Dermis microvascular lymphatic vessel endothelial cell (primary cell): ENCODE data around the gene YIPF3. TPM values are rescaled to one million over a fixed set of nuclear protein-coding genes. Genes with fewer than 3 reads are reported as not detected.
"Not testable (repeated sequence)": the region's sequence is repeated elsewhere in the genome, so short reads cannot be mapped to it uniquely, and the experiment has no call there.

Experiments
- DNase-seq, 2 donors: peaks; one replicate each; pipeline versions ENCODE4 v3.0.0 to v3.0.0-alpha.2; 2010; ENCODE audit warnings: low read depth in 2 of 2
- total RNA-seq: library from RNA; depleted of rRNA; stranded (reverse); fragments of >200 nt; gene quantifications from 2 replicates; pipeline ENCODE4 v1.2.1, GENCODE V29; 2014

YIPF3 gene
- total RNA-seq, 1 donor from 2014 or later: 82.2 TPM

DNA sequence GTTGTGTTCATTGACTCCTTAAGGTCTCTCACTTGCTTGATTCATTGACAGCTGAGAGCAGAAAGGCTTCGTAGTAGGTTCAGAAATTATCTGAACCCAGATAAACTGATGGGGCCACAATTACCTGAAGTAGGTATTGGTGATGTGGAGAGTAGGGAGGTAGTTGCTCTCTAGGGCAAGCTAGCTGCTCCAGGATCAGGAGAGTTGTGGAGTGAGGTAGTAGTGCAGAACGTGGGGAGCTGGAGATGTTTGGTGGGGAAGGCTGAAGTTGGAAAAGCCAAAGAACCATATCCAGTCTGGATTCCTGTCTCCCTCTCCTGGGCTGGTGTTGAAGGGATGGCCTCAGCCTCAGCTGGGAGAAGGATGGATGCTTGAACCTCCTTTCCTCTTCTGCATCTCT lies 23.5 kb downstream of the YIPF3 start:
- DNase-seq: no peak

DNA sequence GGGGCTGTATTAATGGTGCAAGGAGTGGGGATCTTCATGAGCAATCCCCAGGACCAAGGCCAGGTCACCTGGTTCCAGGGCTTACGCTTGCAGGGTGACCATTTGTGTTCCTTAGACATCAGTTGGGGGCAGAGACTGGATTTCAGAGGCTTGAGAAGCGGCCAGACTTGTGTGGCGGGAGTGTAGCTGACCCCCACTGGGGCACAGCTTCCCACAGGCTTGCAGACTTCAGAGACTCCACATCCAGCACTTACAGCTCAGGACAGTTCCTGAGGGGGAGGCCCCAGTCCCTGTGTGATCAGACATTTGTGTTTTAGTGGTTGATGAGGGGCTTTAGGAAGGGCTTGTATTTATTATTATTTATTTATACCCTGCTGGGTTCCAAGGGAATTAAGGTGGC lies 24.1 kb downstream of the YIPF3 start:
- no peak for DNase-seq

DNA sequence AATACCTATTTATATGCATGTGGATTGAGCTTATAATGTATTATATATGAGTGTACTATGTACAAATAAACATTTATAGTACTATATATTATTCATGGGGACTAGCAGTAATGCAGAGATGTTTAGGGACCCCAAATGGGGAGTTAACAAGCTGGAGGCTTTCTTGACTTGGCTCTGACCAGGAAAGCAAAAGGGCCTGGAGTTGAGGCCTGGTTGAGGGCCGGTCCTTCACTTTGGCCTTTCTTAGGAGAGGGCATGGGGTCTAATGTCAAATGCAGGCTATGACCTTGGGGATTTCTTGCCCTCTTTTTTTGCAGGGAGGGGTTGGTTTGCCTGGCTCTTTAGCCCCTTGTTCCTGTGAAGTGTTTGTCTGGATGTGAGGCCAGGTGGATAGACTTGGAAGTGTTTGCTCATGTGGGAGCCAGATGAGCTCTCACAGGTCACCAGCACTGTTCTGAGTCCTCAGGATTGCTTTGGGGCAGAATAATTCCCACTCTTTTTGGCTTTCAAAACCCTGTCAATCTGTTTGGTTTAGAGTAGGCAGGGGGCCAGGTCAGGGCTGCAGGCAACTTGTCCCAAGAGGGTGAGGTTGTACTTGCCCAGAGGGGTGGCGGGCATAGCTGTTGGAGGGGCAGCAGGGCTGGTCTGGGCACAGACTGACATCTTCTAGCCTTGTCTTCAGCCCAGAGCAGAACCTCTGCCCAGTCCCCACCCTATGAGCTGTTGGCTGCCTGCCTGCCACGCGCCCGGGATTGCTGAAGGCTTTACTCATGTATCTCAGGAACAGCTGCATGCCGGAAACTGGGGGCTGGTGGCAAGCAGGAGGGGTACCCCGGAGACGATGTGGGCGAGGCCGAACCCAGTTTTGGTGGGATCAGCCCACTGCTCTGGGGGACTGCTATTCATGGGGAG lies 24.7 kb downstream of the YIPF3 start:
- DNase-seq: peak in 1 of 2 donors; percentile 43

DNA sequence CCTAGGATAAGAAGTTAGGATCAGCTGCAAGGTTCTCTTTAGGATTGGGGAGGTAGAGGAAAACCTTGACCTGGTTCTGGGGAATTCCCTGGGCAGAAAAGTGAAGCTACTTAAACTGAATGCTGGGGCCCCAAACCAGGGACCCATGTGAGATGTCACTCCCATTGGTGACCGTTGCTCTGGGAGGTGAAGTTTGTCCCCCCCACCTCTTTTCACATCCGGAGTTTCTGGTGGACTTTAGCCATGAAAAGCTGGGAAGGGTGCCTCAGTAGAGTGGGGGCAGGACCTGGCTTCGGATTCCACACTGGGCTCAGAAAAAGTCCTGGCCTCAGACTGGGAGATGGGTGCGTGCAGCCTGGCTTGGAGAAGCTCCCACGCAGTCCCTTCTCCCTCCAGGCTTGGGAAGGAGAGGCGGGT lies 26.2 kb downstream of the YIPF3 start:
- DNase-seq: no peak

DNA sequence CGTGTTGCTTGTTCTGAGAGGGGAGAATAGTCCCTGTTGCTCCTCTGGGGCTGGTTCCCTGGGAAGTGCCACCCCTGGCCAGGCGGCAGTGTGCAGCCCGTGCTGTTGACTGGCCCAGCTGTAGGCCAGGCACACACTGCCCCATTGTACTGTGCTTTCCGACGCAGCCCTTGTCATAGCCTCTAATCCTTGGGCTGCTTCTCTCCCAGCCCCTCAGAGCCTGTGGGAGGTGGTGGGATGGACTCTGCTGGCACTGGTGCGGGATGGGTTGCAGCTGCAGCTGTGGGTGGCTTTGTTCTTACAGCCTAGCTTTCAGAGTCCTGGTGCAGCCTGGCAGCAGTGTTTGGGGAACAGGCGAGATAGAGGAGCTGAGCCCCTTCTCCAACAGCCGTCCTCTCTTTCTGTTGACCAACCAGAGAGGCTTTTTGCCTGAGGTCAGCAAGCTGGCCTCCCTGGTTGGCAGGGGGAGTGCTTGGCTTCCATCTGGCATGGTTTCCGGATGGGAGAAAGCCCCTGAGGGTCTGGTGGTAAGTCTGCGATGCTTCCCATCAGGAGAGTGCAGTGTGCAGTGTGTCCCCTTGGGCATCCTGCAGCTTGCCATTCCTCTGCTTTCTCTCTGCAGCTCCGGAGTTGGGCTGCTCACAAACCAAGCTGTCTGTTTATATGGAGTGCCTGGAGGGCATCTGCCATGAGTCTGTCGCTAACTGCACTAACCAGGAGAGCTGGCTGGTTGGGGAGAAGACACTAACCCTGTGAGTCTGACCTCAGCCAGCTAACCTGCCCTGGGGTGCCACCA lies 27.3 kb downstream of the YIPF3 start:
- no peak for DNase-seq

DNA sequence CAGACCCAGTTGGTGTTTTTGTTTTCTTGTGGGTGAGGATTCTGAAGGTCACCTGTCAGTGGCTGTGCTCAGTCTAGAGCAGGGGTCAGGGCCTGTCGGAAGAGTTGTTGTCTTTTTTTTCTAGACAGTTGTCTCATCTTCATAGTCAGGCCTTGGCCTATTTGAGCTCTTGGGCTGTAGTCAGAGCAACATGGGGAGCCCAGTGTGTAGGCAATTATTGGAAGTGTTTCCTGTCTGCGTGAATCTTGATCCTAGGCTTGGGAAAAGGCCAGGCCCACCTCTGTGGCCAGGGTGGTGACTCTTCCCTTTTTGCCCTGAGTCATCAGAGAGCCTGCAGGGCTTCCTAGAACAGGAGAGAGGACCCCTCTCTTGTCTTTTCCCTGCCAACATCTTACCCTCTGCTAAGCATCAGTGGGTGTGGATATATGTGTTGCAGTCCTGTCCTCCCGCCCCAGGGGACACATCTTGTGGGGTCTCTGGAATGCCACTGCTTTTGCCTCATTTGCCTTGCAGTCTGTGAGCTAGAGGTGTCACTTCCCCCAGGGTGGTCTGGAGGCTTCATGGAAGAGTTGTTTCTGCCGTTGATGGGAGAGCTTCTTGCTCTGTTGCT lies 28.0 kb downstream of the YIPF3 start:
- no peak for DNase-seq

DNA sequence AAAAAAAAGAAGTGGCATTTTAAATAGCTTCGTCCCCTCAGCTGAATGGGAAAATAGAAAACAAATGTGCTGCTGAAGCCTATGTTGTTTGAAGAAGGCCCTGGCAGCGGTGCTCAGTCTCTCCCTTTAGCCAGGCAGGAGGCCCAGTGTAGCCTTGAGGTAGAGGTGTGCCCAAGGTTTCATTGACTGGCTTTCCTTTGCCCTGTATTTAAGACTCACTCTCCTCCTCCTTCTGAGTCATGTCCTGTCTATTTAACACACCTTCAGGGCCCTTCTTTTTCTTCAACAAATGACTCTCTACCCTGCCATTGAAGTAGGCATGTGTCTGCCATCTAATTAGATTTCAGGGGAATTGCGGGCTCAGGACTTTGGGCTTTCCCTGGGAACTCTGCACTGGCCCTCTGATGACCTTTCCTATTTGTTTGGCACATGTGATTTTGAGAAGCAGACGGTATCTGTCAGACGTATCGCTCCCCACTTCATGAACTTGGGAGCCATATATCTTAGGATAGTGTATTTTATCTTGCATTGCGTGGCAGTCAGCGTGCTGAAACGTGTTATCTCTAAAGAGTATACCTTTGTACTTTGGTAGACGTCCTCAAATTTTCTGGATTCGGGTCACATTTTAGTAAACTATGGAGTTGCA lies 35.0 kb downstream of the YIPF3 start:
- DNase-seq: no peak

DNA sequence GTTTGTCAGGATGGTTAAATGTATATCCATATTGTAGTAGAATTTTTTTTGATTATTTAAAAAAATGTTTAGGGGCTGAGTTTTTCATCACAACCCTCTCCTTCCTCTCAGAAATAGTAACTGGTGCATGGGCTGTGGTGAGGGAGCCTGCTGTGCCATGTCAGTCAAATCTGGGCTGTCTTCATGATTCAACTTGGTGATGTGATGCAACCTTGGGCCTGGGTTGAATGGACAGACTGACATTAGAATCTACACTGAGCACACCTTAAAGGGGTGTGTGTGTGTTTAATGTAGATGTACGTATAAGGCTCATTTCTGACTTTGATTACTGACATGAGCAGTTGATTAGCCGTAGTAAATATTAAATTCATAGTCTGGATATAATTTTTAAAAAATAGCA lies 35.7 kb downstream of the YIPF3 start:
- DNase-seq: no peak

DNA sequence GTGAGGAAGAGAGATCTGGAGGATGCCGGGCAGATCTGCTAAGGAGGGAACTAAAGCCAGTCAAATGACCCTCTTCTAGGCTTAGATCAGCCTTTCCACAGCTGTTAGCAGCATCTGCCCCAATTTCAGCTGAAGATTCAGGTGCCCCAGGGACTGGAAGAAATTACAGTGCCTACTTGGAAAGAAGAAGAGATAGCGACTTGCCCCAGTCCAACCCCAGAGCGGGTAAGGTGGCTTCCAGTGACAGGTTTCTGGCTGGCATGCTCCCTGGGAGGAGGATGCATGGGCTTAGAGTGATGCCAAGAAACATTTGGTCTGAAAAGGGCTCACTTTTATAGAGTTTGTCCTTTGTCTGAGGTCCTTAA lies 38.7 kb downstream of the YIPF3 start:
- DNase-seq: no peak

DNA sequence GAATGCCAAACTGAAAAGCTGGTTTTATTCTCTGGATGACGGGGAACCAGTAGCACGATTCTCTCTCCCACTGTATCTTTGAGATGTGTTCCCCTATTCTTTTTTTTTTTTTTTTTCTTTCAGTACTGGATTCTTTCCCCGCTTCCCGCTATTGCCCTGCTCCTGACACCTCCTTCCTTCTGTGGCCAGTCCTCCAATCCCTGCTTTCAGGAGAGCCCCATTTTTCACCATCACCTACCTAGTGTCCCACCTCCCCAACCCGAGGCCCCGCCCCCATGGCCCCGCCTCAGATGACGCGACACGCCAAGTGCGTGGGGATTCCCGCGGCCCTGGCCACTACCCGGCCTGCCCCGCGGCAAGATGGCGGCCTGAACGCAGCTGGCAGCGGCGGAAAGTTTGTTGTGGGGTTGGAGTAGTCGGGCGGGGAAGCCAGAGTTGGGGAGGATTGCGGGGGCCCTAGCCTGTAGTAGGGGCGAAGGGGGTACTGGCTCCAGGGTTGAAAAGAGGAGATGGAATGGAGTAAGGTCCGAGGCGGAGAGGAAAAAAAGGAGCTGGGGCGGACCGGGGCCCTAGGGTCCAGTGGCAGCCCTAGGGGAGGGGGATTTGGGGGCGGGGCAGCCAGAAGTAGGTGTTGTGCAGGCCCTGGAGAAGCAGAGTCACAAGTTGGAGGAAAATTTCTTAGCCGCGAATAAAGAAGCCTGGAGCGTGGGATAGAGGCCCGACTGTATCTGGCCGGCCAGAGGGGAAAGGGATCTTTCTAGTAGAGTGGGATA lies 39.3 kb downstream of the YIPF3 start, which contains the start of gene TJAP1:
Gene TJAP1, plus strand, starts transcription at position 336 of the 773 bp plus-strand sequence. CDS start 21,432 bp downstream, outside the sequence.
- DNase-seq: peak; percentile 54 to 86

DNA sequence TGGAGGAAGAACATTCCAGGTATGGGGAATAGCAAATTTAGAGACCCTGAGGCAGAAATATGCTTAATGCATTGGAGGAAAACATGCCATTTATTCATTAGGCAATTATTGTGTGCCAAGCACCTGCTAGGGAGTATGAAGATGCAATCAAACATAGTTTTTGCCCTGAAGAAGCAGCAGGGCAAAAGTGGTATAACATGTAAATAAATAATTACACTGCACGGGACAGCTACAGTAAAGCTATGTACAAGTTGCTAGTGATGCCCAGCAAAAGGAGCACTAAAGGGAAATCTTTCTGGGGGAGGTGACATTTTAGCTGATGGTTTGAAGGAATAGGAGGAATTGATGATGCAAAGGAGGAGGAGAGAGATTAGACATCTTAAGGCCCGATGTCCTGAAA lies 40.0 kb downstream of the YIPF3 start:
- DNase-seq: no peak

DNA sequence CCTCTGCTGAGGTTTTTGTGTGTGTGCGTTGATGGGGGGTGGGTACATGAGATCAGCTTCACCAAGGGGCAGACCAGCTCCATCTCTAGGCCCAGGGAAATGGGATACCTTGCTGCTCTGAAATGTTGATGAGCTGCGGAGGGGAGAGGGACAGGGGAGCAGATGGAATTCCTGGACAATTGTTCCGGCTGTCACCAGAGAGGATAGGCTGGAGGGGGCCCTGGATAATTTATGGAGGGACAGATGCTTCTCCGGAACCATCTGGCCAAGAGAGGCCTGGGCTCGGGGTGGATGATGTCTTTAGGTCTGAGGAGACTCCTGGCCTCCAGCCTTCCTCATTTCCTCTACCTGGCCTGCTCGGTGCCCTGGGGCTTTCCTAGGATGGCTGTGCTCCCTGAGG lies 41.2 kb downstream of the YIPF3 start:
- no peak for DNase-seq

DNA sequence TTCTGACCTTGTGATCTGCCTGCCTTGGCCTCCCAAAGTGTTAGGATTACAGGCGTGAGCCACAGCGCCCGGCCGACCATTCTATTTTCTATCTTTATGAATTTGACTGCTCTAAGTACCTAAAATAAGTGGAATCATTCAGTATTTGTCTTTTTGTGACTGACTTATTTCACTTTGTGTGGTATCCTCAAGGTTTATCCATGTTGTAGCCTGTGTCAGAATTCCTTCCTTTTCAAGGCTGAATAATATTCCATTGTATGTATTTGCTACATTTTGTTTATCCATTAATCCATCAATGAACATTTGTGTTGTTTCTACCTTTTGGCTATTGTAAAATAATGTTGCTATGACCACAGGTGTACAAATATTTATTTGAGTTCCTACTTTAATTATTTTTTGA lies 44.2 kb downstream of the YIPF3 start:
- DNase-seq: no peak

DNA sequence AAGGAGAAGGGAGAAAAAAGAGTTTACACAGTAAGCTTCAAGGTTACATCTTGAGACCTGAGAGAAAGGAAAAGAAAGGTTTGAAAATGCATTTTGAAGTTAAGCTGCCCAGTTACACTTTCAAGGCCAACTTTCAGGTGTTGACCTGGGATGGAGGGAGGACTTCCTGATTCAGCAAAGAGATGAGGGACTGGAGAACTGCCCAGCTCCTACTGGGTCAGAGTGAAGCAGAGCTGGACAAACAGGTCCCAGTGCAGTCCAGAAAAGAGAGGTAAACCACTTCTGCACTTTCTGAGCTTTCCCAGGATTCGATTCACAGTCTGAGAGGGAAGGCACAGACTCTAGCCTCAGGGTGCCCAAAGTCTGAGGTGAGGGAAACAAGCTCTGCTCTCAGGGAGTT lies 45.3 kb downstream of the YIPF3 start:
- DNase-seq: no peak

DNA sequence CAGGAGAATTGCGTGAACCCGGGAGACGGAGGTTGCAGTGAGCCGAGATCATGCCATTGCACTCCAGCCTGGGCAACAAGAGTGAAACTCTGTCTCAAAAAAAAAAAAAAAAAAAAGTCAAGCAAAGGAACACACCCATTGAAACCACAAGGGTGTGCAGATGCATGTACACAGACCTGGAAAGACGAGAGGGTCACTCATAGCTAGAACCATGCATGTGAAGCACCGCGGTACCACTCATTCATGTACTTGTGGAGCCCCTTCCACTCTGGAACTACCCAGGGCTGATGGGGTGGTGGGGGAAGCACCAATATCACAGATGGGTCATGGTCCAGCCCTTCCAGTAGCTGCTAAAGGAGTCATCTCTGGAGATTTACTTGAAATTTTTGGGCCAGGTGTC lies 46.8 kb downstream of the YIPF3 start:
- no peak for DNase-seq

DNA sequence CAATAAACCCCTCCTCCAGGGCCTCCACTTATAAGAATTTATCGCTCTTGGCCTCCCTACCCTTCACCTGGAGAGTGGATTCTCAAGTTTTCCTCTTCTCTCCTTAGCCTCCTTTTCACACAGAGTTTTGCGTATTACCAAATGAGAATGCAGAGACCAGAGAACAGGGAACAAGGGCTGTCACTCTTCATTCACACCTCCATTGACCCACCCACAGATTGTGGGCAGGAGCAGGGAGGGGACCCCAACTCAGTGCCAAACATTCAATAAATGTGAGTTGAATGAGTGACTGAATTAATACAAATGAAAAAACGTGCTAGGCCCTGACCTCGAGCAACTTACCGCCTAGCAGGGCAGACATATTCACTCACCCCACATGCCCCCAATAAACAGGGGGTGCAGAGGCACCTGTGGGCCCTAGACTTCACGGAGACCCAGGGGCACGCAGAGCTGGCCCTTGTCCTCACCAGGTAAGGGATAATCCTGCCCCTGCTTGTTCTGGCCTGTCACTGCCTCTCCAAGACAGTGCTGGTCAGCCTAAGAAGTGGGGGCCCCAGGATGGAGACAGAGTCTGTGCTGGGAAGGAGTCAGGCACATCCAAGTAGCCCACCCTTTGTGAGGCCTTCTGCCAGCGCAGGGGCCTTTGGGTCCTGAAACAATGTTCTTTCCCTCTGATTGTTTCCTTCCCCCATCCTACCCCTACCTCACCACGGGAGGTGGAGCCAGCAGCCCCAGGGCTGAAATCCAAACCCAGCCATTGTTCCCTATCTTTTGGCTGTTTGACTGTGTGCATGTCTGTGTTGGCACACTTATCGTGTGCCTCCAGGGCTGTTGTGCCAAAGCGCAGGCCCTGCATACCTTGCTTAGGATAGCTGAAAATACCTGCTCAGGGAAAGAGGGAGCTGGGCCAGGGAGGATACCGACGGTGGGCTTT lies 47.7 kb downstream of the YIPF3 start:
- no peak for DNase-seq

DNA sequence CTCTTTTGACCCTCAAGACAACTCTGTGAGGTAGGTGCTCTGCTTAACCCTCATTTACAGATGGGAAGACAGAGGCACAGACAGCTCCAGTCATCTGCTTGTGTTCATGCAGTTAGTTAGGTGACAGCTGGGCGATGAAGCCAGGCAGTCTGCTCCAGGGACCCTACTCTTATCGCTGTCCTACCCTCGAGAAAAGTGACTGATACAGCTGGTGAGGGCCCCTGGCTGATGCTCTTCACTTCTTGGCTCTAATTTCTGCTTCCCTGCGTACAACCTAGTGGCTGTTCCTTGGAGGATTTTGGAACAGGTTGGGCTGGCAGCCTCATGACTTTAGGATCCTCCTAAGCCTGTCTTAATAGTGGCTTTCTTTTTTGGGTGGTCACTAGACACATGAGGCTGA lies 48.5 kb downstream of the YIPF3 start:
- no peak for DNase-seq

DNA sequence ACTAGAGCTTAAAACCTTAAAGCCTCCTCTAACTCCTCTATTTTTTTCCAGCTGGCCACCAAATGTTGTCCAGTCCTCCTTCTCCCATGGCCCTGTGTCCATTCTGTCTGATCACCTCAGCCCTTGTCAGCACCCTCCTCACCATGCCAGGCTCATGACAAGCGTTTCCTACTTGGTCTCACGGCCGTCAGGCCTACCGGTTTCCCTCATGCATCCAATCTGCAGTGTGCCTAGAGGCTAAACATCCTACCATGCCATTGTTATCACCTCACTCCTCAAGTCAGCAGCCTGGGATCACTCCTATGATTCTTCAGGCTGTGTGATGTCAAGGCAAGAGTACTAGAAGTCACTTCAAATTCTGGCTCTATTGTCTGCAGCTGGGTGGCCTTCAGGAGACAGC lies 49.0 kb downstream of the YIPF3 start:
- no peak for DNase-seq

DNA sequence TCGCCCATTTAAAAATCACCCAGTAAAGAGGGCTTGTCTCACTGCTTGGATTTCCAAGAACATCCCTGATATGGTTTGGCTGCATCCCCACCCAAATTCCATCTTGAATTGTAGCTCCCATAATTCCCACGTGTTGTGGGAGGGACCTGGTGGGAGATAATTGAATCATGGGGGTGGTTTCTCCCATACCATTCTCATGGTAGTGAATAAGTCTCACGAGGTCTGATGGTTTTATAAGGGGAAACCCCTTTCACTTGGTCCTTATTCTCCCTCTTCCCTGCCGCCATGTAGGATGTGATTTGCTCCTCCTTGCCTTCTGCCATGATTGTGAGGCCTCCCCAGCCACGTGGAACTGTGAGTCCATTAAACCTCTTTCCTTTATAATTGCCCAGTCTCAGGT lies 49.5 kb downstream of the YIPF3 start:
- DNase-seq: not testable (repeated sequence)

DNA sequence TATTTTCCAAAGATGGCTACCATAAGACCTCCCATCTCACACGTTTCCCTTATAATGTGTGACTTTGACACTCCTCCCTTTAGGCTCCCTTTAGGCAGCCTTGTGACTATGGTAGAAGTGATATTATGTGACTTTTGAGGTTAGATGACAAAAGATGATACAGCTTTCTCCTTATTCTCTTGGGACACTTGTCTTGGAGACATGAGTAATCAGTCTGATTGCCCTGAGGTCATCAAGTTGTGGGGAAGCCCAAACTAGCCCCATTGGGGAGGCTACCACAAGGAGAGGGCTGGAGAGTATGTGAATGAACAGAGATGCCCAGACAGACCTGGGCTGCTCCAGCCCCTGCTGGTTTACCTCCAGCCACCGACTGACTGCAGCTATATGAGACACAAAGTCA lies 50.8 kb downstream of the YIPF3 start:
- DNase-seq: no peak
